Mammary epithelial cell (primary cell): ENCODE measurements around the gene FMNL2.

ENCODE experiments used
- EZH2 ChIP-seq: IDR thresholded peaks from 2 replicates; pipeline ENCODE4 v1.6.1; 2012; ENCODE audit warnings: low read length, inconsistent platforms, borderline replicate concordance
- TF ChIP-seq, protein P1 (sequence below), 2 donors: IDR thresholded peaks in 1 of 2; conservative IDR thresholded peaks in 1 of 2; 2 replicates each; pipeline ENCODE4 v1.5.1; 2011 to 2012; ENCODE audit warnings: inconsistent platforms in 2 of 2, low read length in 2 of 2, mild to moderate bottlenecking in 2 of 2, control low read depth in 1 of 2, low read depth in 1 of 2; ENCODE audit not compliant: insufficient read depth in 1 of 2; ENCODE audit errors: extremely low read depth in 1 of 2

DNA sequence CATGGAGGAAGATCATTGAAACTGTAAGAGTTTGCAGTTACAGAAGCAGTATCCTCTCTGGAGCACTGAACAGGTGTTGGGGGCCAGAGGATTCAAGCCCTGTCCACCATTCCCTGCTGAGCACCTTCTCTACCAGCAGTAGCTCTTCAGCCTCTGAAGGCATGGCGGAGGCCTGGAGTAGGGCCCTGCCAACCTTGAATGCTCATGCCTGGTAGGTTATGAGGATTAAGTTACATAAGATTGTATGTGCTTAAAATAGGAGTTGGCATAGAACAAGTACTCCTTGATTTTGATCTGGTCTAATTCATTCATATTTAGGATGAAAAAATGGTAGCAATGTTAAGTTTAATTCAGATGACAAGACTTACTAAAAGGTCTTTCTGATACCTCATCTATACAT, 40.2 kb downstream of the FMNL2 start:
- TF ChIP-seq, protein P1, sequence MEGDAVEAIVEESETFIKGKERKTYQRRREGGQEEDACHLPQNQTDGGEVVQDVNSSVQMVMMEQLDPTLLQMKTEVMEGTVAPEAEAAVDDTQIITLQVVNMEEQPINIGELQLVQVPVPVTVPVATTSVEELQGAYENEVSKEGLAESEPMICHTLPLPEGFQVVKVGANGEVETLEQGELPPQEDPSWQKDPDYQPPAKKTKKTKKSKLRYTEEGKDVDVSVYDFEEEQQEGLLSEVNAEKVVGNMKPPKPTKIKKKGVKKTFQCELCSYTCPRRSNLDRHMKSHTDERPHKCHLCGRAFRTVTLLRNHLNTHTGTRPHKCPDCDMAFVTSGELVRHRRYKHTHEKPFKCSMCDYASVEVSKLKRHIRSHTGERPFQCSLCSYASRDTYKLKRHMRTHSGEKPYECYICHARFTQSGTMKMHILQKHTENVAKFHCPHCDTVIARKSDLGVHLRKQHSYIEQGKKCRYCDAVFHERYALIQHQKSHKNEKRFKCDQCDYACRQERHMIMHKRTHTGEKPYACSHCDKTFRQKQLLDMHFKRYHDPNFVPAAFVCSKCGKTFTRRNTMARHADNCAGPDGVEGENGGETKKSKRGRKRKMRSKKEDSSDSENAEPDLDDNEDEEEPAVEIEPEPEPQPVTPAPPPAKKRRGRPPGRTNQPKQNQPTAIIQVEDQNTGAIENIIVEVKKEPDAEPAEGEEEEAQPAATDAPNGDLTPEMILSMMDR (conservative IDR thresholded peaks at IDR 0.05 in 1 of 2, IDR thresholded peaks at IDR 0.05 in 1 of 2; ENCODE audit: extremely low read depth in 1 of 2, insufficient read depth in 1 of 2, low read depth in 1 of 2, low read length in 2 of 2): no peak
- no peak for TF ChIP-seq EZH2
